HG03460 (cell line): ENCODE results near the gene RFX1.

Source experiments
- ATAC-seq: cut with Tn5 transposase; IDR thresholded peaks from one replicate; pipeline ENCODE4 v1.9.1; 2021; ENCODE audit not compliant: unreplicated experiment

RFX1 gene

DNA sequence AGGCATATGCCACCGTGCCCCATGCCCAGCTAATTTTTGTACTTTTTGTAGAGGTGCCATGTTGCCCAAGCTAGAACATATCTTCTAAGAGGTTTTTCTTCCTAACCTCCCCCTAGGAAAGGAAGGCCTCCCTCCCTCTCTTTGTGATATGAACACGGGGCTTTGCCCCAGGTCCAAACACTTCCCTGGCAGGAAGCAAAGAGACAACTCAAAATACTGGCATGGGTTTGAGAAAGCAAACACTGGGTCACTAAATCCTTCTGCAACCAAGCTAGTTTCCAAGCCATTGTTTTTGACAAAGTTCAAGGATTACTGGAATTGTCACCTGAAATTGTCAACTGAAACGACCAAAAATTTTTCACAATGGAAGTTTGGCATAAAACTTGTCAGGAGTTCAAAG is 91.3 kb downstream of the RFX1 start:
- no peak for ATAC-seq

- no peak for ATAC-seq
These were observed 92.8 kb downstream of the RFX1 start for GRCh38 chr19:13913352-13913751.
